COR-L47 (cell line): Measurements from ENCODE around the gene OST4.
A peak's percentile ranks its signal among the peaks of the same experiment; 100 is the strongest.

ENCODE experiments used
- DNase-seq: peaks from one replicate; lab custom pipeline; 2025; lab: John Stamatoyannopoulos, UW

The OST4 gene

DNA sequence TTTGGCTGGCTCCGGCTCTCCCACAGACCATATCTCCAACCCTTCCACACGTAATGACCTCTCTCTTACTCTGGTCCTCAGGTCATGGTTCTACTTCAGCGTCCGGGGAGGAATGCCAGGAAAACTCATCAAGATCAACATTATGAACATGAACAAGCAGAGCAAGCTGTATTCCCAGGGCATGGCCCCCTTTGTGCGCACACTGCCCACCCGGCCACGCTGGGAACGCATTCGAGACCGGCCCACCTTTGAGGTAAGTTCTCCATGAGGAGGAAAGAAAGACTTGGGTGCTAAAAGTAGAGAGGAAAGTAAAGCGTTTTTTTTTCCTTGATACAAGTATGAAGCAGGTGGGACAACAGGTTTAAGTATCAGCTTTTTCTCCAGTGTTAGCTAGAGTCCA lies 18.1 kb downstream of the OST4 start:
- DNase-seq = no peak

DNA sequence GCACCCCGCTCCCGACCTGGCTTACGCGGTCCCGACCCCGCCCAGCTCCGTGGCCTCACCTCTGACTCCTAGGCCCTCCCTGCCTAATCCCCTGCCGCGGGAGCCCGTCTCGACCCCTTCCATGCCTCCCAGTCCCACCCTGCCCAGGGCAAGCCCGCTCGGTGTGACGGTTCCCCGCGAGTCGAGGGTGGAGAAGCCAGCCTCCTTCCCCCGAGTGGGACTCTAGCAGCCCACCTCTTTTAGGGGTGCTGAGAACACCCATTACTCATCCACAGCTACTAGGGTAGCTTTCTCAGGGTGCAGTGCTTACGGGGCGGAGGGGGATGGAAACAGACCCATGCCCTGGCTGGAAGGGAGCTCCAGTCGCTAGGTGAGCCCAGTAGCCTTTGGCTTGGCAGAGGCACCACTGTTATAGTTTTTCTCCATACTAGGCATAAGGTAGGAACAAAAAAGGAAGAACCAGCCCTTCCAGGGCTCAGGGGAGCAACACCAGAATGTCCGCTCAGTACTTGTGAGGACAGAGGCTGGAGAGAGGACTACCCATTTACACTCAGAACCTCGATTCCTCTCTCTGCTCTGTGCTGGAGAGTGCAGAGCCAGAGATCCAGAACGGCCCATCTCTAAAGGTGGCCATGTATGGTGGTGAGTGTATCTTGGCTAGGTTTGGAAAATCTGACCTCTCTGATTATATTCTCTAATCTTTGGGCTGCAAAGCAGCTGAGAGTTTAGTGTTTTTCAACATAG lies 19.4 kb downstream of the OST4 start:
- peak; percentile 17 for DNase-seq

DNA sequence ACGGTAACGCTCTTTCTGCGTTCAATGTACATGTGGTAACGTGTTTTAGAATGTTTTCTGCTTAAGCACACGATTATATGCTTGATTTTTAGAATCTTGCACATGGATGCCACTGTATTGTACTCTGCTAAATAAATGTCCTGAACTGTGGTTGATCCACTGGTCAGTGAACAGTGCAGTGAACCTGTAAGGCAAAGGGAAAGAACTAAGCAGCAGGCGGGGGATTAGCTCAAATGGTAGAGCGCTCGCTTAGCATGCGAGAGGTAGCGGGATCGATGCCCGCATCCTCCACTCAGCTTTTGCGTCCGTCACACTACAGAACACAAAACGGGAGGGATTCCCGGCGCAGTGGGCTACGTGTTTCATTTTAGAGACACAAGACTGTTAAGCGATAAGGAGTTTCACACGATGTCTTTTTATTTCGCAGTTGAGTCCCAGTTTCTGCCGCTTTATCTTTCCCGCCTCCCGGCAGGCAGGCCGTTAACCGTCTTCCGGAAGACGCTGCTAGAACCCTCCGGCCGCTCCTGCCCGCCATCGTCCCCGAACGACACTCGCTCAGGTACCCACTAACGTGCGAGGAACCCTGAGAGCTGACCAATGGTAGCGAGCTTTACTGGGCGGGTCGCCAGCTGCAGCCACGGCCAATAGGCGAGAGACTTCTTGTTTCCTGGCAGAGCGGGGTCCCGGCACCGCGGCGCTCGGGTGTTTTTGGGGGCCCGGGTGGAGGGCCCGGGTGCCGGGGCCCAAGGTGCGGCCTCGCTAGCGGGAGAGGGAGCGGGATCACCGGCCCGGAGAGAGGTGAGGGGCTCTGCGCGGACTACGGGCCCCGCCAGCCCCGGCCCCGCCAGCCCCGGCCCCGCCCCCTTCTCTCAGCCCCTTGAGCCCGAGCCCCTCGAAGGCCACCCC lies 20.2 kb downstream of the OST4 start, which contains the start of gene AGBL5:
TSS of gene AGBL5 (plus strand) at position 673 of the 906 bp plus-strand sequence. CDS start 1,291 bp downstream, outside the sequence.
- peak; percentile 93 for DNase-seq

DNA sequence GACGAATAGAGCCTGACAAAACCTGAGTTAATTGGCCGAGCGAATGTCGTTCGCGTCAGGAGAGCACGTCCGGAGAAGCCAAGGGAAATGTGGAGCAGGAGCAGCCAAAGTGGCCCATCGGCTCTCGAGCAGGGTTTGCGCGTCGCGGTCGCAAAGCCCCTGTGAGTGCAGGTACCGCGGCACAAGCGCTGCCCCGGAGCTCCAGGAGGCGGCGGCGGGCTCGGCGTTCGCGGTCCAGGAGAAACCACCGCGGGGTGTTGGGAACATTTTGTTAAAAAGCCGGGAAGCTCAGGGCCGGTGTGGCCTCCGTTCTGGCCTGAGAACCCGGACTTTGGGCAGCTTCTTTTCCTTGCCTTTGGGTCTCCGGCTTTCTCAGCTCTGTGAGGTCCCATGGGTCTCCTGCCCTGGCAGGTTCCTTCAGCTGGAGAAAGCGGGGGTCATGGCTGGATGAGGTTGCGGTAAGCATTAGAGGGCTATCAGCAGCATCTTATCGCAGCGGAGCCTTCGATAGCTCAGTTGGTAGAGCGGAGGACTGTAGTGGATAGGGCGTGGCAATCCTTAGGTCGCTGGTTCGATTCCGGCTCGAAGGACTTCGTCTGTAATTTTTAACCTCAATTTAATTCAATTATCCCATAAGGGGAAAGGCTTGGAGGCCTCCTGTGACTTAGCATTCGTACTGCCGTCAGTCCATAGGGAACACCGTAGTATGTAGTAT lies 21.0 kb downstream of the OST4 start:
- peak; percentile 92 for DNase-seq

- no peak for DNase-seq
Measured at GRCh38 chr2:27049422-27050280, 21.8 kb downstream of the OST4 start.

DNA sequence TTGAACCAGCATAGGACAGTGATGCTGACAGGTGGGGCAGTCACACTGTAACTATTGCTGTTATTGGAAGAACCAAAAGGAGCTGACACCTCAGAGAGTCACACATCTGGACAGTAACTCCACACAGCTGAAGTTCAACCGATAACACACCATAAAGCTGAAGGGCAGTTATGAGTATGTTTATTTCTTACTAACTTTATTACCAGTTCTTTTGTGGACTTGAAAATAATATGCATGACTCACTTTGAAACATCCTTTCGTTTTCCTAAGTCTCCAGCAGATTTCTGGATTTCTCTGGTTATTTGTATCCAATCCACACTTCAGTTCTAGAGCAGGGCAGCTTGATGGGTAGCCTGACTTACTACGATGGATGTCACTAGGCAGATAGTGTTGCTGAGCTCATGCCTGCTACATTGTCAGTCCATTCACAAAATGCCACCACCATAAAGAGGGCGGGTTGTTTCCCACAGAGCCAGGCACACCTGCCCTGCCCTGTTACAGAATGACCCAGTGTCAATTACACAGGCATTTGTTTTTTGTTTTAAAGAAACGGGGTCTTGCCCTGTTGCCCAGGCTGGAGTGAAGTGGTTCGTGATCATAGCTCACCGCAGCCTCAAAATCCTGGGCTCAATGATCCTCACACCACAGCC lies 28.3 kb downstream of the OST4 start:
- DNase-seq = no peak

GRCh38 chr2:27042159-27042661 lies 29.2 kb downstream of the OST4 start:
- no peak for DNase-seq

- peak; percentile 8 for DNase-seq
Measured at GRCh38 chr2:27041752-27042151, 29.7 kb downstream of the OST4 start.

- no peak for DNase-seq
Measured at GRCh38 chr2:27040282-27040681, 31.2 kb downstream of the OST4 start.

- DNase-seq = no peak
Measured at GRCh38 chr2:27039871-27040270, 31.6 kb downstream of the OST4 start.

DNA sequence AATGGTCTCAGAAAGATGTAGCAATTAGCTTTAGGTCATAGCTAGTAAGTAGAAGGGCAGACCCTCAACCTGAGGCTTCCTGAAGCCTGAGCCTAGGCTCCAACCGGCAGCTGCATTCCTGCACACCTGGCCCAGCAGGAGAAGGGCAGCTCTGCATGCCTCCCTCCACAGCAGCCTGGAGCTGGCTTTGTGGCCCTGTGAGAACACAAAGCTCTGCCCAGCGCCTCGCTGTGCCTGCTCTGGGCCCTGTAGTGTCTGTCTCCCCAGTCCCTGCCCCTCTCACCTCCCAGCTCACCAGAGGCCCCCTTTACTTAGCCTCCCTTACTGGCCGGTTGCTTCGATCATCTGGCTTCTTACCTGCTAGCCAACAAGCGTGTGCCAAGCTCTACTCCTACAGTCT lies 32.0 kb downstream of the OST4 start:
- DNase-seq = no peak

DNA sequence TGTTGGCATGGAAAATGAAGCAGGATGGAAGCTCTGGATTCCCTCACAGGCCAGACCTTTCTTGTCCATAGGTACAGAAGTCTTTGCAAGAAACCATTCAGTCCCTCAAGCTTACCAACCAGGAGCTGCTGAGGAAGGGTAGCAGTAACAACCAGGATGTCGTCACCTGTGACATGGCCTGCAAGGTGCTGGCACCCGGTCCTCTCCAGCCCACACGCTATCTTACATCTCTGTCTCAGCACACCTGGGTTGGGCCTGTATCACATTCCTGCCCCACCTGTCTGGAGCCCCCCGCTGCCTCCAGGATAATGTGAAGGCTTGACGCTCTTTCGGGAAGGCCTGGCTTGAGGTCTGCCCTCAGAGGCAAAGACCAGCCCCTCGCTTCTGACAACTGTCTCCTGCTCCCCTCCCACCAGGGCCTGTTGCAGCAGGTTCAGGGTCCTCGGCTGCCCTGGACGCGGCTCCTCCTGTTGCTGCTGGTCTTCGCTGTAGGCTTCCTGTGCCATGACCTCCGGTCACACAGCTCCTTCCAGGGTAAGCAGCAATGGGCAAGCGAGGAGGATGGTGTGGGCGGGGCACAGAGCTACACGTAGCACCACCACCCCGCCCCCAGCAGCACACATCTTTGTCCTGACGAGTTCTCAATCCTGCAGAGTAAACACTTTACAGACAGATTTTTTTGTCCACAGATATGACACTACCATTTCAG lies 32.7 kb downstream of the OST4 start:
- no peak for DNase-seq

- DNase-seq = no peak
Measured at GRCh38 chr2:27038012-27038411, 33.4 kb downstream of the OST4 start.

DNA sequence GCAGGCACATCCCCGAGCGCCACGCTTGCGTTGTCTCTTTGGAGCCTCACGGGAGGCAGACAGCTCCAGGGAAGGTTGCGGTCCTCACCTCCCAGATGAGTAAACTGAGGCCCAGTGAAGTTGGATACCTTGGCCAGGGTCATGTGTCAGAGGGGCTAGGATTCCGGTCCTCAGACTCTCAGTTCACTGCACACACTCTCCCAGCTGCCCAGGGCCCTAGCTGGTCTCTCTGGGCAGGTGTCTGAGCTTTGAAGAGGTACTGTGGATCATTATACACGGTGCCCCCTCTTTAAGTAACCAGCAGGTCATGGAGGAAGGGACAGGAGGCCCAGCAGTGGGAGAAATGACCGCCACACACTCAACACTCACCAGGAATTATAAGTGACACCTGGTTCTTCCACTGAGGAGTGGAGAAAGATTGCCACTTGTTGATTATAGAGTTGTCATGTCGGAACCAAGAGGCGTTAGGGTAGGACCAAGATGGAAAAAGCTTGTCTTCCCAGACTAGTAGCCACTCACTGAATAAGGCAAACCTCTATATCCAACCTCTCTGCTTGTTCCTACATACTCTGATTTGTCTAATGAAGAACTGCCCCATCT lies 38.1 kb downstream of the OST4 start:
- DNase-seq = no peak

DNA sequence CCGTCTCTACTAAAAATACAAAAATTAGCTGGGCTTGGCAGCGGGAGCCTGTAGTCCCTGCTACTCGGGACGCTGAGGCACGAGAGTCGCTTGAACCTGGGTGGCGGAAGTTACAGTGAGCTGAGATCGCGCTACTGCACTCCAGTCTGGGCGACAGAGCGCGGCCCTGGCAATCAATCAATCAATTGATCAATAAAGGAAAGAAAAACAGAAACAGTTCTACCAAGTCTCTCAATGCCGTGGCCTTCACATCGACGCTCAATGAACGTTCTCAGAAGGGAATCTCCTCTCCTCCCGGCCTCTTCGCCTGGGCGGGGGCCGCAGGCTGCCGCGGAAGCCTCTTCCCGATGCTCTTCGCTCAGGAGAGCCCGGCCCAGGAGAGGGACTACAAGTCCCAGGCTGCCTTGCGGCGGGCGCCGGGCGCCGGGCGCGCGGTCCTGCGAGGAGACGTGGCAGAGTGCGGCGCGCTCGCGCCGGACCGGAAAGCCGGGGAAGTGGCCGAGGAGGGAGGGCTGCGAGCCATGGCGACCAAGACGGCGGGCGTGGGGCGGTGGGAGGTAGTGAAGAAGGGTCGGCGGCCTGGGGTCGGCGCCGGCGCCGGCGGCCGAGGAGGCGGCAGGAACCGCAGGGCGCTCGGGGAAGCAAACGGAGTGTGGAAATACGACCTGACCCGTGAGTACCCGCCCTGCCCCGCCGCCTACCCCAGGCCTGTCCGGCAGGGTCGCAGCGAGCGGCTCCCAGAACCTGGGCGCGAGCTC lies 38.8 kb downstream of the OST4 start, which contains the start of gene TMEM214:
TSS of gene TMEM214 (plus strand) at position 471 of the 758 bp plus-strand sequence. CDS start at position 522, 51 bp downstream.
- peak; percentile 81 for DNase-seq

GRCh38 chr2:27029051-27029450 lies 42.4 kb downstream of the OST4 start:
- no peak for DNase-seq

DNA sequence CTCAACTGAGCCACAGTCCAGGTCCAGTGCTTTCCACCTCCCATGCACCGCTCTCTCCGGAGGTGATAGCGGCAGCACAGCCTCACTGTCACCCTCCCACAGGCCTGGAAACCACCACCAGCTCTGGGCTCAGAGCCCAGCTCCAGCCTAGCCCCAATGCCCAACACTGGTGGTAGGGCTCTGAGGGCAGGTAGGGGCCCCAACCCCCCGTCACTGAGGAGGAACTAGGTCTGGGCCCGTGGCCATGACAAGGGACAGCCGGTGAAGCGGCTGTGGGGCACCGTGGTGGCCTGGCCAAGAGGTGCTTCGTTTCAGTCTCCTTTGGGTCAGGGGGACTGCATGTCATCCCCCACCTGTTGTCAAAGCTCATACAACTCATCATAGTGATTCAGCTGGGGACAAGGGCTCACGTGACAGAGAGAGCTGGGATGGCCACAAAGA lies 44.2 kb downstream of the OST4 start:
- no peak for DNase-seq
